ENCODE data around the gene ECPAS.
"Not testable (repeated sequence)": the region's sequence is repeated elsewhere in the genome, so short reads cannot be mapped to it uniquely, and the experiment has no call there.

Gene ECPAS

DNA sequence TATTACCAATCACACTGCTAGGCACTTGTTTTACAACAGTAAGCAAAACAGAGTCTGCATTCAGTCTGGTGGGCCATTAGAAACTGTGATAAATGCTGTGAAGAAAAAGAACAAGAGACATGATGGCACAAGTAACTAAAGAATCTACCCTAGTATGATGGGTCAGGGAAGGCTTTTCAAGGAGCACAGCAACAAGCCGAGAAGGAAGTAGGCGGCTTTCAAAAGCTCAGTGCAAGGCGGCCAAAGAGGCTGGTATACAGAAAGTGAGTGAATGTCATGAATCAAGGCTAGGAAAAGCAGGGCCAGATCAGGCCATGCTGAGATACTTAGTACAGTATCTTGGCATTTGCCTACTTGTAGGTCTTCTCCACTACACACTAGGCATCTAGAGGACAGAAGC lies 76.4 kb downstream of the ECPAS start:
- DNase-seq = no peak

- no peak for DNase-seq
Observed at GRCh38 chr9:111405701-111406100, 78.5 kb downstream of the ECPAS start.

DNA sequence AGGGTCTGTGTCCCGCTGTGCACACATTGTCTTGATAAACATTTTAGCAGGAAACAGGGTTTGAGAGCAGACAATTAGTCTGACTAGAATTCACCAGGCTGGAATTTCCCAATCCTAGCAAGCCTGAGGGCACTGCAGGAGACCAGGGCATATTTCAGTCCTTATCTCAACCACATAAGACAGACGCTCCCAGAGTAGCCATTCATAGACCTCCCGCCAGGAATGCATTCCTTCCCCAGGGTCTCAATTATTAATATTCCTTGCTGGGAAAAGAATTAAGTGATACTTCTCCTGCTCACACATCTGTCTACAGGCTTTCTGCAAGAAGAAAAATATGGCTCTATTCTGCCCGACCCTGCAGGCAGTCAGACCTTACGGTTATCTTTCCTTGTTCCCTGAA lies 82.7 kb downstream of the ECPAS start:
- DNase-seq = not testable (repeated sequence)

- DNase-seq = no peak
Observed at GRCh38 chr9:111400564-111400898, 83.7 kb downstream of the ECPAS start.

DNA sequence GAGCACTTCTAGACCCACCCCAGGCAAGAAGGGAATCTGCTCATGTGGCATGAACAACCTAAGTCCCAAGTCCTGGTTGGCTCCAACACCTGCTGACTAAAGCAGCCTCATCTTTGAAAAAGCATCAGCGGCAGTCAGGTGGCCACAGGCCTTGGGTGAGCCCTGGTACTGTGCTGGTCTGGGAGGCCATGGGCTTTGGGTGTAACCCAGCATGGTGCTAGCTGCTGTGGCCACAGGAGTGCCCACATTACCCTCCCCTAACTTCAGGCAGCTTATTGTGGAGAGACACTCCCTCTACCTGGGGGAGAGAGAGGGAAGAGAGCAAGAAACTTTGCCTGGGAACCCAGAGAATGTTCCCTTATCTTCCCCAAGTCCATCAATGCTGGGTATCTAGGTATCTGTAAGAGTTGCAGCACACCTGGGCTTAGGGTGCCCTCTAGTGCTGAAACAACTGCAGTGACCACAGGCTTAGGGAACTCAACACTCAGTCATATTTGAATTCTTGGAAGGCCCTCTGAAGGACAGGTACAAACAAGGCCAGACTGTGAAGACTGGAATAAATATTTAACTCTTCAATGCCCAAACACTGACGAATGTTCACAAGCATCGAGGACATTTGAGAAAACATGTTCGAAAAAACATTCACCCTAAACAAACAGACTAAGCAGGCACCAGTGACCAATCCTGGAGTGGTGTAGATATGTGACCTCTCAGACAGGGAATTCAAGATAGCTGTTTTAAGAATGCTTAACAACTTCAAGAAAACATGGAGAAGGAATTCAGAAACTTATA lies 84.2 kb downstream of the ECPAS start:
- DNase-seq = no peak

GRCh38 chr9:111399211-111399739 lies 84.9 kb downstream of the ECPAS start:
- no peak for DNase-seq

GRCh38 chr9:111393971-111394370 lies 90.2 kb downstream of the ECPAS start:
- no peak for DNase-seq

- DNase-seq = no peak
Observed at GRCh38 chr9:111389406-111389805, 94.8 kb downstream of the ECPAS start.

DNA sequence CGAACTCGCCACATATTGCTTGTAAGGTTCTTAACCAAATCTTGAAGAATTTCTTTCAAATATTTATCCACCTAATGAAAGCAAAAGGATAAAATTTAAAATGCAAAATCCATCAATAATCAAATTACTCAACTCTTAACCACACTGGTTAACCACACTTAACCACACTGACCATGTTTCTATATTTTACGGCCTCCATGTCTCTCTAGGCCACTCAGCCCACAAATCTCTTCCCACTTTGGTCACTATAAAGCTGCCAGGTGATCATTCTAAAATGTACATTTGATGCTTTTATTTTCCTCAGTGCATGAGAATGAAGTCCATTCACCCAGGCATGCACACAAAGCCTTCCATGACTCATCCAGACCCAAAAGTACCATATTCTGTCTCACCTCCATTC lies 97.8 kb downstream of the ECPAS start:
- DNase-seq = no peak

DNA sequence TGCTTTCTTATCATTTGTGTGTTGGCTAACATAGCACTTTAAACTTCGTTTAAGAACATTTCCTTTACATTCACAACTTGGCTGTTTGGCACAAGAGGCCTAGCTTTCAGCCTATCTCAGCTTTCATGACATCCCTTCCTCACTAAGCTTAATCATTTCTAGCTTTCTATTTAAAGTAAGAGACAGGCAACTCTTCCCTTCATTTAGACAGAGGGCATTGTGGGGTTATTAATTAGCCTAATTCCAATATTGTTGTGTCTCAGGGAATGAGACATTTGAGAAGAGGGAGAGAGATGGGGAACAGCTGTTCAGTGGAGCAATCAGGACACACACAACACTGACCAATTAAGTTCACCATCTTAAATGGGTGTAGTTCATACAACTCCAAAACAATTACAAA lies 103.2 kb downstream of the ECPAS start:
- DNase-seq = no peak

GRCh38 chr9:111375817-111376564 lies 108.2 kb downstream of the ECPAS start:
- DNase-seq = no peak

- no peak for DNase-seq
Observed at GRCh38 chr9:111375062-111375461, 109.1 kb downstream of the ECPAS start.

GRCh38 chr9:111372297-111372696 lies 111.9 kb downstream of the ECPAS start:
- DNase-seq = no peak

DNA sequence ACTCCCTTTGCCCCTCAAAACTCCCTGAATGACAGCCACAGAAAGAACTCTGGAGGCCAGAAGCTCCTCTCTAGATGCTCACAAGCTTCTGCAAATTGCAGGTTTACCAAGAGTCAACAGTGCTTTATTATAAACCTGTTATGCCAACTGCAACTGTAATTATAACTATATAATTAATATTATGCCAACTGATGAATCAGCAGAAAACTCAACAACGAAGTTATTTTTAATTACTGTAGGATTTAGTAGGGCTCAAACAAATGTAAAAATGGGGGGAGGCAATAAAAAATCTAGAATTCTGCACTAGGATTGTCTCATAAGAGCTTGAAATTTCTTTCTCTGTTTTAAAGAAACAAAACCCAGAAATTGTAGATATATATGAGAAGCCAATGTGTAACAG lies 117.2 kb downstream of the ECPAS start:
- no peak for DNase-seq

GRCh38 chr9:111362526-111362925 lies 121.7 kb downstream of the ECPAS start:
- no peak for DNase-seq

- no peak for DNase-seq
Observed at GRCh38 chr9:111360881-111361280, 123.3 kb downstream of the ECPAS start.

GRCh38 chr9:111356481-111357244 lies 127.5 kb downstream of the ECPAS start:
- DNase-seq = no peak

GRCh38 chr9:111352545-111352944 lies 131.6 kb downstream of the ECPAS start:
- DNase-seq = no peak

GRCh38 chr9:111350556-111350955 lies 133.6 kb downstream of the ECPAS start:
- no peak for DNase-seq

DNA sequence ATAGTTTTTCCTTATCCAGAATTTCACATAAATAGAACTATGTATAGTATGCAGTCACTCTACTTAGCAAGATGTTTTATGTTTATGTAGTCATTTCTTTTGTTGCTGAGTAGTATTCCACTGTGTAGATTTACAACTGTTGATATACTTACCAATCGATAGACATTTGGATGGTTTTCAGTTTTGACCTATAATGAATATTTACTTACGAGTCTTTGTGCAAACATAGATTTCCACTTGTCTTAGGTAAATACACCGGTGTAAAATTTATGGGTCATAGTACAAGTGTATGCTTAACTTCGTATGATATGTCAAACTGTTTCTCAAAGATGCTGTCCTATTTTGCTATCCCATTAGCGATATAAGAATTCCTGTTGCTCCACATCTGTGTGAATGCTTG lies 134.4 kb downstream of the ECPAS start:
- no peak for DNase-seq

DNA sequence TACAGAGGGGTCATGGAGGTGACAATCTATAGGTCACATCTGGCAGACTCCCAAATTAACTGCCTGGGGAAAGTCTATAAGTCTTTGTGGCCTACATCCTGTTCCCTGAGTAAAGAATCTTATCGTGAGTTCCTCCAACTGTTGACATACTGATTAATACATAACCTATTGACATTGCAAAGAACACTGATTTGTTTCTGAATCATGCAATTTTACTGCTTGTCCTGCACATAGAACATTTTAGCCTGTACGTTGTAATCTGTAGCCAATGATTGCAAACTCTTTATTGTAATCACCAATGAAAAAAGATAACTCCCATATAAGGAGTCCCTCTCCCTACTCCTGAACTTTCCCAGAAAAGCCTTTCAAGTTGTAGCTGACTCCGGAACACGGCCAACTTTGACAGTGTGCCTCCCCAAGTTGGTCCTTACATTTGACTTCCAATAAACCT lies 135.3 kb downstream of the ECPAS start:
- no peak for DNase-seq

DNA sequence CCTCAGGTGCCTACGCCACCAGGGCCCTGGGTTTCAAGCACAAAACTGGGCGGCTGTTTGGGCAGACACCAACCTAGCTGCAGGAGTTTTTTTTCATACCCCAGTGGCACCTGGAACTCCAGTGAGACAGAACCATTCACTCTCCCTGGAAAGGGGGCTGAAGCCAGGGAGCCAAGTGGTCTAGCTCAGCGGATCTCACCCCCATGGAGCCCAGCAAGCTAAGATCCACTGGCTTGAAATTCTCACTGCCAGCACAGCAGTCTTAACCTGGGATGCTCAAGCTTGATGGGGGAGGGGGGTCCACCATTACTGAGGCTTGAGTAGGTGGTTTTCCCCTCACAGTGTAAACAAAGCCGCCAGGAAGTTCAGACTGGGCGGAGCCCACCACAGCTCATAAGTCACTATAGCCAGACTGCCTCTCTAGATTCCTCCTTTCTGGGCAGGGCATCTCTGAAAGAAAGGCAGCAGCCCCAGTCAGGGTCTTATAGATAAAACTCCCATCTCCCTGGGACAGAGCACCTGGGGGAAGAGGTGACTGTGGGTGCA lies 149.8 kb downstream of the ECPAS start:
- not testable (repeated sequence) for DNase-seq

DNA sequence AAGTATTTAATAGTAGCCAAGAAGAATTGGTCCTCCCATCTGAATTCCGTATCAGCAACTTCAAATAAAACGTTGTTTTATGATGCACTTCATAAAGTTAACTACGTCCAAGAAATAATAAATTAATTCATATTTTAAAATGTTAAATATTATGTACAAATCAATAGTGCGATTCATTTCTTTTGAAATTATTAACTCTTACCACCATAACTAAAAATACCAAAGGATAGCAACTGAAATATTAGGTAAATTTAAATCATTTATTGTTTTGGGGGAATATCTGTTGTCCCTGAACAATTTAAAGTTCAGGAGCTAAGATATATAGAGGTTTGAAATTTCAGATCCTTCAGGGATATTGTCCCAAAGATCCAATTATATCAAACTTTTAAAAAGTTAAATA lies 154.1 kb downstream of the ECPAS start, which contains the start of gene OR2K2:
TSS of gene OR2K2 (minus strand) at position 101 of the 400 bp plus-strand sequence. CDS start 1,791 bp downstream, outside the sequence.
- no peak for DNase-seq
